ENCODE results near the gene ZBTB5. TPM values are rescaled to one million over a fixed set of nuclear protein-coding genes. Genes with fewer than 3 reads are reported as not detected.
"Not testable (repeated sequence)": the region's sequence is repeated elsewhere in the genome, so short reads cannot be mapped to it uniquely, and the experiment has no call there.

Gene ZBTB5
- total RNA-seq, 1 donor from 2014 or later, result 5.5 TPM

DNA sequence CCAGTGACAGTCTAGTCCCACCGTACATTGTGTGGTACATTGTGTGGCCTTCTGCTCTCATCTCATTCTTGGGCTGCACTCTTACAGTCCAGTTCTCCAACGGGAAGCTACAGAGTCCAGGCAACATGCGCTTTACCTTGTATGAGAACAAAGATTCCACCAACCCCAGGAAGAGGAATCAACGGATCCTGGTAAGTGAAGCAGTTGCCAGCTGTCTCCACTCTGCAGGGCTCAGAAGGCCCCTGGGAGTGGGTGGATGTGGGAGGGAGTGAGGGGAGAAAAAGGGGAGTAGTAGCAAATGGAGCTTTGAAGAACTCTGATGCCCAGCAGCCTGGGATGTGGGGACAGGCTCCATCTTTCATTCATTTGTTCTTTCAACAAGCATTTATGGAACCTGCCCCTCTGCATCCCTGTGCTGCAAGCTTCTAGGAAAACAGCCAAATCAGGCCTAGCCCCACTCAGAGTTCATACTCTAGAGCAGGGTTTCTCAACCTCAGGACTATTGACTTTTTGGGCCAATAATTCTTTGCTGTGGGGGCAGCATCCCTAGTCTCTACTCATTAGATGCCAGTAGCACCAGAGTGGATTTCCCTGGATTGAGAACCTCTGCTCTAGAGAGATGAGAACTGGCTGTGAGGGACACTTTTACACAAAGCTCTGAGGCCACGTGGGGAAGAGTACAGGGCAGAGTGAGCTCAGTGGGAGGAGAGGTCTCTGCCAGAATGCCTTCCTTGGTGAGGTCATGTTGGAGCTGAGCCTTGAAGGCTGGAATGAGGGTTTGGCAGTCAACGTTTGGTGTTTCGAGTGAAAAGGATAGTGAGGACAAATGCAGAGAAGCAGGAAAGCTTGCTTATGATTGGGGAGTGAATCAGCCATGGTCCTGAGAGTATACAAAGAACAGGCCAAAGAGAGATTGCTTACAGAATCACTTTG, 21.6 kb upstream of the ZBTB5 start:
- ATAC-seq, result peak; percentile 64
- peak; percentile 80 for DNase-seq (ENCODE audit: low spot score)

DNA sequence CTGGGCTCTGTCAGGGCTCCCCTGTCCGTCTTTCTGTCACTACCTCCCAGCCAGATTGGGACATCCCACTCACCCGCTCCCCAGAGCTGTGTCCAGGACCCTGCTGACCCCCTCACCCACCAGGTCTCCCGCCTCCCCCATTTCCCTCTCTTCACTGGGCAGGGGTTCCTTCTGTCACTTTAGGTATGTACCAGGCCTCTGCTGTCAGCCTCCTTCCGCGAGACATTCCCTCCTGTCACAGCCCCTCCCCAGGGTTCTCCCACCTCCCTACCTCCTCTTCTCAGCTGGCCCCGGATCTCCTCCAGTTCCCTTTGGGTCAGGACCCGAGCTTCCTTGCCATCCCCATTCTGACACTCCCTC, 21.0 kb upstream of the ZBTB5 start:
- no peak for ATAC-seq
- DNase-seq (ENCODE audit: low spot score), result no peak

DNA sequence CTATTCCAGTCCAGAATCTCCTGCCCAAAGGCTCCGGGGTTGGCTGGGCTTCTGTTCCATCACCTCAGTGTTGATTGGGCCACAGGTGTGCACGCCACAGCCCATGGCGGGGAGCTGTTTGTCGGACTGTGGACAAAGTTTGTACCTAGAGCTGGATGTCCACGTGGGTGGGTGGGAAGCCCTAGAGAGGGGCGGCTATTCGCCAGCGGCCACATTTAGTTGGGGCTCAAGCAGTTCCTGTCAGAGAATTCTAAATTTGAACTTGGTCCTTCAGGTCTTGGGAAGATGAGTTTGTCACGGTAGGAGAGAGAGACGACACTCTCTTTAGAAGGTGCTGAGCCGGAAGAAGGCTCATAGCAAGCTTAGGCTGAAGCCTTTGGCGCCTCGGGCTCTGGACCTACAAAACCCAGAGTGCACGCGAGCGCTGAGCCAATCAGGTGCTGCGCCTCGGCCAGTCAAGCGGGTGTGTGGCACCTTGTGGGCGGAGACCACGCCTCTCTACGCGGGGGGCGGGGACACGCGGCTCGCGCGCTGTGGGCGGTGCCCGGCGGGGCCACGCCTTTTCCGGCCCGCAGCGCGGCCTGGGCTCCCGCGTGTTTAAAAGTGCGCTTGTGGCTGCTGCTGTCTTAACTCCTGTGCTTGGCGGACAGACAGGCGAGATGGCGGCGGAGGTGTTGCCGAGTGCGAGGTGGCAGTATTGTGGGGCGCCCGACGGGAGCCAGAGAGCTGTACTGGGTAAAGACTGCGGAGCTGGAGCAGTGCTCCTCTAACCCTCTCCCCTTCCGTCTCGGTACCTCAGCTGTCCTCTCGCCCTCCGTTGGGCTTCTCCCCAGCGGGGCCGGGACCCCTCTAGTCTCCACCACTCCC, 20.4 kb upstream of the ZBTB5 start, which contains the start of gene POLR1E:
POLR1E (plus strand) TSS at position 560 of the 867 bp plus-strand sequence; CDS start at position 660, 100 bp downstream.
- DNase-seq (ENCODE audit: low spot score) (peak; percentile 98), ATAC-seq (peak; percentile 94)

DNA sequence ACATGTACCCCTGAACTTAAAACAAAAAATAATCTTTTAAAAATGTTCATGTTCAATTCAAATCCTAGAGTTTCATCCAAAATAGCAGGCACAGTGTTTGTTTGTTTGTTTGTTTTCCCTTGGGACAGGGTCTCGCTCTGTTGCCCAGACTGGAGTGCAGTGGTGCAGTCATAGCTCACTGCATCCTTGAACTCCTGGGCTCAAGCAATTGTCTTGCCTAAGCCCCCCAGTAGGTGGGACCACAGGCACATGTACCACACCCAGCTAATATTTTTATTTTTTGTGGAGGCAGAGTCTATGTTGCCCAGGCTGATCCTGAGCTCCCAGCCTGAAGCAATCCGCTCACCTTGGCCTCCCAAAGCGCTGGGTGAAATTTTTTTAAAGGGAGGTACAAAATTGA, 15.5 kb upstream of the ZBTB5 start:
- ATAC-seq (no peak), DNase-seq (ENCODE audit: low spot score) (no peak)

DNA sequence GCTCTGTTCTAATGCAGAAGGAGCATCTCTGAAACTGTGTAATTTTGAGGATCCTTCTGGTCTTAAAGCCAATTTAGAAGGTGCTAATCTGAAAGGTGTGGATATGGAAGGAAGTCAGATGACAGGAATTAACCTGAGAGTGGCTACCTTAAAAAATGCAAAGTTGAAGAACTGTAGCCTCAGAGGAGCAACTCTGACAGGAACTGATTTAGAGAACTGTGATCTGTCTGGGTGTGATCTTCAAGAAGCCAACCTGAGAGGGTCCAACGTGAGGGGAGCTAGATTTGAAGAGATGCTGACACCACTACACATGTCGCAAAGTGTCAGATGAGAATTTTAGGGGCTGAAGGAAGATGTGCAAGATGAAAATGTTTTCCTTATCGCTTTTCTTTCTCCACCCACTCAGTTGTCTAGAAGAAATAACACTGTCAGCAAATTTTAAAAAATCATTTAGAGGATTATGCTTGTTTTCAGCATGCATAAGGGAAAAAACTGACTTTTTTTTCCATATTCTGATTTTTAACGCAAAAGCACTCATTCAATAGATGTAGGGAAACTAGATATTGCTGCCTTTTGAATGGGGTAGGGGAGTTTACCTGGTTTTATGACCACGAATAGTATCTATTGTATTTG, 12.9 kb upstream of the ZBTB5 start:
- not testable (repeated sequence) for ATAC-seq; DNase-seq (ENCODE audit: low spot score)

DNA sequence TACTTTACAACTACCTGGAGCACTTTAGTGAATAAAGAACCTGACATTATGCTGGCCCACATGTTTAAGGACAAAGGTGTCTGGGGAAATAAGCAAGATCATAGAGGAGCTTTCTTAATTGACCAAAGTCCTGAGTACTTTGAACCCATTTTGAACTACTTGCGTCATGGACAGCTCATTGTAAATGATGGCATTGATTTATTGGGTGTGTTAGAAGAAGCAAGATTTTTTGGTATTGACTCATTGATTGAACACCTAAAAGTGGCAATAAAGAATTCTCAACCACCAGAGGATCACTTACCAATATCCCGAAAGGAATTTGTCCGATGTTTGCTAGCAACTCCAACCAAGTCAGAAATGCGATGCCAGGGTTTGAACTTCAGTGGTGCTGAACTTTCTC, 12.2 kb upstream of the ZBTB5 start:
- not testable (repeated sequence) for DNase-seq (ENCODE audit: low spot score); ATAC-seq

DNA sequence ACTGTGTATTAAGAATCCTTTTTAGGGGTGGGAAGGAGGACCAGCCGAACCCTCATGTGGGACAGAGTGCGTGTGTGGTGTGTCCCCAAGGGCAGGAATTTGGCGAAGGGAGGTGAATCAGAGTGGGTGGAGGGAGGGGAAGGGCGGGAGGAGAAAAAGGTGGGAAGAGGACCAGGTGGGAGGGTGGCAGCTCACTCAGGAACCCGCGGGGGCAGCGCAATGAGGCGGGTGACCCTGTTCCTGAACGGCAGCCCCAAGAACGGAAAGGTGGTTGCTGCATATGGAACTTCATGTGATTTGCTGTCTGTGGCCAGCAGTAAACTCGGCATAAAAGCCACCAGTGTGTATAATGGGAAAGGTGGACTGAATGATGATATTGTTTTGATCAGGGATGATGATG, 11.7 kb upstream of the ZBTB5 start:
- DNase-seq (ENCODE audit: low spot score), result no peak
- no peak for ATAC-seq

DNA sequence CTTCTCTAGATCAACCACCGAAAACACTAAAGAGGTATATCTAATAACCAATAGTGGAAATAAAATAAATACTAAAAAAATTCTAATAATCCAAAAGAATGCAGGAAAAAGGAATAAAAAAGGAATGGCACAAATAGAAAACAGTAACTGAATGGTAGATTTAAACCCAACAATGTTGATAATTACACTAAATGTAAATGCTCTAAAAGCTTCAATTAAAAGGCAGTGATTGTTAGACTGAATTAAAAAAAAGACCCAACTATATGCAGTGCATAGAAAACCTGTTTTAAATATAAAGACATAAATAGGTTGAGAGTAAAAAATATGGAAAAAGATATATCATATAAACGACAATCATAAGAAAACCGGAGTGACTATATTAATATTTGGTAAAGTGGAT, 9.2 kb upstream of the ZBTB5 start:
- ATAC-seq, result no peak

DNA sequence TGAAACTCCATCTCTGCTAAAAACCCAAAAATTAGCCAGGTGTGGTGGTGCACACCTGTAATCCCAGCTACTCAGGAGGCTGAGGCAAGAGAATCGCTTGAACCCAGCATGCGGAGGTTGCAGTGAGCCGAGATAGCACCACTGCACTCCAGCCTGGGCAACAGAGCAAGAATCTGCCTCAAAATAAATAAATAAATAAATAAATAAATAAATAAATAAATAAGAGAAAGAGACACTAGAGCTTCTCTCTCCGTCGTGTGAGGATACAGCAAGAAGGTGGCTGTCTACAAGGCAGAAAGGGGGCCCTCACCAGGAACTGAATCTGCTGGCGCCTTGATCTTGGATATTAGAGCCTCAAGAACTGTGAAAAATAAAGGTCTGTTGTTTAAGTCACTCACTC, 8.7 kb upstream of the ZBTB5 start:
- ATAC-seq; DNase-seq (ENCODE audit: low spot score): not testable (repeated sequence)

More for the DNA sequence above, 9.2 kb upstream of the ZBTB5 start:
- no peak for DNase-seq (ENCODE audit: low spot score)

DNA sequence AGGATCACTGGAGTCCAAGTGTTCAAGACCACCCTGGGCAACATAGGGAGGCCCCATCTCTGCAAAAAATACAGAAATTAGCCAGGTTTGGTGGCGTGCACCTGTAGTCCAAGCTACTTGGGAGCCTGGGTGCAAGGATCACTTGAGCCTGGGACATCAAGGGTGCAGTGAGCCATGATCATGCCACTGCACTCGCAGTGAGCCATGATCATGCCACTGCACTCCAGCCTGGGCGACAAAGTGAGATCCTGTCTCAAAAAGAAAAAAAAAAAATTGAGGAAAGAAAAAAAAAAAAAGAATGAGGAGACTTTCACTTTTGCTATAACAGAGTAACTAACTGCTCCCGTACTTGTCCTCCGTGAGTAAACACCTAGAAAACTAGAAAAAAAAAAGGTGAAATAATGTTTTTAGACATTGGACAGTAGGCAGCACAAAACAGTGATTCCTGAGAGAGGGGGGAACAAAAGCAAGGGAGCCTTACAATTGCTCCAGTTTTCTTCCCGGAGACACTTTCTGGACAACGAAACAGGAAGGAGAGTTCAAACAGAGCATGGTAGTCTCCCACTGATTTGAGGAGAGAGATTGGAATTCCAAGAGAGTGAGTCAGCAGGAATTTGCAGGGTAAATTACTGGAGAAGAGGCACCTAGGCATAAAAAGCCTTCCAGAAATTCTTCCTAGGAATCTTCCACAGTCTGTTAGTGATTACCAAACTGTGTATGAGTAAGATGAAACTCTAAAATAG, 6.9 kb upstream of the ZBTB5 start:
- DNase-seq (ENCODE audit: low spot score) (no peak), ATAC-seq (peak; percentile 73)

DNA sequence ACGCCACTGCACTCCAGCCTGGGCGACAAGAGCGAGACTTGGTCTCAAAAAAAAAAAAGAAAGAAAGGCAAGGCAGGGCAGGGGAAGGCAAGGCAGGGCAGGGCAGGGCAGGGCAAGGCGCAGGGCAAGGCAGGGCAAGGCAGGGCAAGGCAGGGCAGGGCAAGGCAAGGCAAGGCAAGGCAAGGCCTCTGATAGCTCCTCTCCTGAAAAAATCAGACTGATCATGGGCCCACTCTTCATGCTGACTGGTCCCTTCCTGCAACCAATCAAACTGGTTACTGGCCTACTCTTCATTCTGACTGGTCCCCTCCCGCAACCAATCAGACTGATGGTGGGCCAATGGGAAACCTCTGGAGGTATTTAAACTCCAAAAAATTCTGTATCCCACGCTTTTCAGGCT, 3.4 kb upstream of the ZBTB5 start:
- no peak for ATAC-seq
- no peak for DNase-seq (ENCODE audit: low spot score)

DNA sequence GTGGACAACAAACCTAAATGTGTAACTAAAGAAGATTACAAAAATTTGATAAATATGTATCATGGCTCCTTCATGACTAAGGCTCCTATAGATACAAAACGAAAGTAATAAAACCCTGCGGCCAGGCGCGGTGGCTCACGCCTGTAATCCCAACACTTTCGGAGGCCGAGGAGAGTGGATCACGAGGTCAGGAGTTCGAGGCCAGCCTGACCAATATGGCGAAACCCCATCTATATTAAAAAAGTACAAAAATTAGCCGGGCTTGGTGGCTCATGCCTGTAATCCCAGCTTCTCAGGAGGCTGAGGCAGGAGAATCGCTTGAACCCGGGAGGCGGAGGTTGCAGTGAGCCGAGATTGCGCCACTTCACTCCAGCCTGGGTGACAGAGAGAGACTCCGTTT, 2.3 kb upstream of the ZBTB5 start:
- DNase-seq (ENCODE audit: low spot score); ATAC-seq: not testable (repeated sequence)

DNA sequence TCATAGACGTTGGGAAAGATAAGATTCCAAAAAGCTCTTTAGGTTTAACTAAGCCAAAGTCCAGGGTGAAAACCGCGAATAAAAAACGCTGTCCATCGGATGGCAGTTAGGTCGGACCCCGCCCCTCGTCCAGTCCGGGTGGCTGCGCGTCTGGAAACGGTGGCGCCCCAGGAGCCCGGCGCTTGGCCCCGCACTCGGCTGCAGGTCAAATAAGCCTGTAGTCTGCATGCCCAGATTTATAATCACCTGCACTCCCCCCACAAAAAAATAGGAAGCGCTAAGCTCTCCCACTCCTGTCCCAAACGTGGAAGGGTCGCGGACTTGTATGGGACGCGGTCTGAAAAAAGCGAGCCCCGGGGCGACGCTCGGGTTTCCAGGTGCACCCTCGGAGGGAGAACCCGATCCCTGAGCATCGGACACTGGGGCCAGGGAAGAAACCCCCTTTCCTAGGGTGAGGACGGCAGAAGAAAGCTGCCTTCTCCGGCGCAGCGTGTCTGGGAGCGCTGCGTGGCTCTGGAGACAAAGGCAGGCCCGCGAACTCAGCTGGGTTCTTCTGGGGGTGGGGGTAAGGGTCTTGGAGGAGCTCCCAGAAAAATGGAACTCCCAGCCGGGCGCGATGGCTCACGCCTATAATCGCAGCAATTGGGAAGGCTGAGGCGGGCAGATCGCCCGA, 923 bp upstream of the ZBTB5 start:
- peak; percentile 40 for ATAC-seq
- DNase-seq (ENCODE audit: low spot score), result peak; percentile 75

DNA sequence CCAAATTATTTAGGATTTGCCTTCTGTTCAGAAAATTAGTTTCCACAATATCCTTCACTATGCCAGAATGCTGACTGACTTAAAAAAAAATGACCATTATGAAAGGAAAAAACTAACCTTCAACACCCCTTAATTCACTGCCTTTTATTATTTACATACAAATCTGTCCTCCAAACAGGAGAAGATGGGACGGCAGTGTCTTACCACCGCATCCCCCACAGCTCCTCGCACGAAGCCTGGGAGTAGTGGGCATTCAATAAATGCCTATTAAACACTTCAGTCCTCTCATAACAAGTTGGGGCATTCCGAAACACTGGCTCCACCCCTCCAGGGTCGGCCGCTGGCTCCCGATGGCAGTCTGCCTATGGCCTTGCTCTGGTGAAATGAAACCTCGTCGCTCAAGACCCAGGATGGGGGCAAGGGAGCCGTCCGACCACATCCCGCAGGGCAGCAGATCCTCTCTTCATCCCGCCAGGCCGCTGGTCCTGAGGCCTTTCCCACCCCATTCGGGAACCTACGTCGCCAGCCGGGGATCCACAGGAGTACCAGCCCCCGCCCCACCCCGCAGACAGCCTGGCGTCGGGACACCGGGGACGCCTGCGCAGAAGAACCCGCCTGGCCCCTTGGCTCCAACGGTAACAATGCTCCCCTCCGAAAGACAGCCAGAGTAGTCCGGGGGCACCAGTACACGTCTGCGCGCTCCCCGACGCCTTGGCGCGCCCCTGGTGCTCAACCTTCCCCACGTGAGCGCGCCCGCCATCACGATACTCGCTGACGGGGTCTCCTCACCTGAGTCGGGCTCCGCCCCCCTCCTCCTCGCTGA, 613 bp downstream of the ZBTB5 start:
- DNase-seq (ENCODE audit: low spot score) (peak; percentile 77), ATAC-seq (peak; percentile 58)

DNA sequence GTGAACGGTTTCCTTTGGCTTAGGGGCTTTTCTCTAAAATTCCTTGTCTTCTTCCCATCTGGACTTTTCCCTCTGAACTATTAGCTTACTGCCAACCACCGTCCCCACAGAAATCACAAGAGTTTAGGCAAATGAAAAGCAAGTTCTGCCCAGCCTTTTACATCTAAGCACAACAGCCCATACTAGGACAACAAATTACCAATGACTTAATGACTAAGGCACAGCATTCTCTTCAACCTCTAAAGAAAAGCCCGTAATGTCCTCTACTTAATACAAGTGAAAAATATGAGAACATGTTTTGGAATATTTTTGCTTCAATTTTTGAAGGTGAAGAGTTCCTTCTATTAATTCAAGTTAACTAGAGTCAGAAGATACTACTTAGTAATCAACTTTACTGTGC, 1.2 kb downstream of the ZBTB5 start:
- DNase-seq (ENCODE audit: low spot score), result no peak
- ATAC-seq, result no peak

DNA sequence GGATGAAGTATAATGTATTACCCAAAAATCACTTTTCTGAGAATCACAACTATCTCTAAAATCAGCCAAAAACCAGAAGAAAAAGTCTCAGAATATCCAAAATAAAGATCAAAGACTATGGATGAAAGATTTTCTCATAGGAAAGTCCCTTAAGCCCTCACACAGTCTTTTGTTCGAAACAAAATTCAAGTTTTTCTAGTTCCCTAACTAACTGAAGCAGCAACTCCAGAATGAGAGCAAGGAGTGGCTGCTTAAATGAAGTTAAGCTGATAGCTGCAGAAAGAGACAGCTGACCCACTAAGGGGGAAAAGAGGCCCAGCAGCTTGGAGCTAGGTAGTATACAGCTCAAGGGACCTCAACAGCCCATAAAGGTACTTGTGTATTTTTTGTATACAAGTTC, 8.4 kb downstream of the ZBTB5 start:
- DNase-seq (ENCODE audit: low spot score) (no peak), ATAC-seq (no peak)

DNA sequence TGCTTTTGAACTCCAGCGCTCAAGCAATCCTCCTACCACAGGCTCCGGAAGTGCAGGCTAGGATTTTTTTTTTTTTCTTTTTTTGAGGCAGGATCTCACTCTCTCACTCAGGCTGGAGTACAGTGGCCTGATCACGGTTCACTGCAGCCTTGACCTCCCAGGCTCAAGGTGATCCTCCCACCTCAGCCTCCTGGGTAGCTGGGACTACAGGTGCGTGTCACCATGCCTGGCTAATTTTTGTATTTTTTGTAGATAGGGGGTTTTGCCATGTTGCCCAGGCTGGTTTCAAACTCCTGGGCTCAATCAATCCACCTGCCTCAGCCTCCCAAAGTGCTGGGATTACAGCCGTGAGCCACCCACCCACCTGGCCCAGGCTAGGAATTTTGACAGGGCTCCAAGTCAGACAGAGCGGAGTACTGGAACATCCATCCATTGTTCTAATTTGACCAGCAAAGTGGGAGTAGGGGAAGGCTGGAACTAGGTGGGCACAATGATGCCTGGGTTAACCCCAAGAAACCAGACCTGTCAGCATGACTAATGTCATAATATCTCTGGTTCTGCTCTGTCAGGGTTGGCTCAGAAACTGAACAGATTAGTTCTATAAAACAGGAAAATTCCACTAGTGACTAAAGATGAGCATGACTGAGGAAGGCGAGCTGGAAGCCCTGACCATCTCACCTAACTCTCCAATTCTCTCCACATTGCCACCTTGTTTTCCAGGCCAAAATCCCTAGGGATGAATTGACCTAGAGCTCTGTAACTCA, 9.2 kb downstream of the ZBTB5 start:
- DNase-seq (ENCODE audit: low spot score), result no peak
- ATAC-seq, result no peak

DNA sequence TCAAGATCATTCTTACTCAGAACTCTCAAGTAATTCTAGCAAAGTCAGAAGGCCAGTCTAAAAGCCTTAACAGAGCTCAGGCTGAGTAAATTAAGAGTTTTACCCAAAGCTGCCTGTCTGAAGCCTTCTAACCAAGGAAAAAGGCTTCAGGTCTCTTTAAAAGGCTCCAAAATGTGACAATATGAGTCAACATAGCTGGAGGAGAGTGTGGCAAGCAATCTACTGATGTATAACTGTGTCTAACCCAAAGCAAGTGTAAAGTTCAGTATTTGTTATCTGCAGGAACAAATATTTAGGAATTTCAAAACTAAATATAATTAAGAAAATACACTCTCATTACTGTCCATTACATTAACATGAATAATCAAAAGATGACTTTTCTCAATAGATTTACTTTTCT, 11.0 kb downstream of the ZBTB5 start:
- DNase-seq (ENCODE audit: low spot score) (no peak), ATAC-seq (peak; percentile 71)

All from left lobe of liver (tissue), 2 donors.